ENCODE data around the gene LCN6. TPM values are rescaled to one million over a fixed set of nuclear protein-coding genes. Genes with fewer than 3 reads are reported as not detected.

LCN6 gene
- total and polyA plus RNA-seq, 9 of the 15 experiments (the other 6 are each of a cell fraction or from before 2014, with no cell fraction given), result 0.10 to 0.45 (median 0.37) TPM; not detected in 5

GRCh38 chr9:136784997-136785361, 36.7 kb upstream of the LCN6 start (continued):
- TF ChIP-seq CBX8 (IDR thresholded peaks at IDR 0.05; ENCODE audit: borderline replicate concordance, extremely low read depth, low read depth, low read length, poor library complexity, severe bottlenecking) (no peak), CCNT2 (IDR thresholded peaks at IDR 0.05; ENCODE audit: borderline replicate concordance, extremely low read depth, insufficient read length, low read depth, low read length) (no peak), CUX1 (CRISPR knock-in tag; IDR thresholded peaks at IDR 0.05) (no peak), ZNF518B (CRISPR knock-in tag; IDR thresholded peaks at IDR 0.05) (no peak), TBL1XR1 (IDR thresholded peaks at IDR 0.05; ENCODE audit: low read length in 2 of 2) (no peak), MITF (IDR thresholded peaks at IDR 0.05) (peak; percentile 61; the same call in 1 of the 2 replicates), WHSC1 (IDR thresholded peaks at IDR 0.05; ENCODE audit: low read length) (no peak), TAL1 (IDR thresholded peaks at IDR 0.05) (0 out of 2 replicates have a peak, but pooled peaks have one; percentile 29), HMGN3 (IDR thresholded peaks at IDR 0.05; ENCODE audit: borderline replicate concordance, extremely low read depth, insufficient read length, low read depth, low read length) (no peak), TCF3 (CRISPR knock-in tag; IDR thresholded peaks at IDR 0.05) (no peak), FOXK2 (conservative IDR thresholded peaks at IDR 0.05 in 1 of 2, IDR thresholded peaks at IDR 0.05 in 1 of 2; ENCODE audit: low read depth in 2 of 2) (peak; percentile 79), MYBL2 (IDR thresholded peaks at IDR 0.05; ENCODE audit: low read depth) (no peak), MYBL2 (CRISPR knock-in tag; IDR thresholded peaks at IDR 0.05; ENCODE audit: borderline replicate concordance) (no peak), CXXC5 (CRISPR knock-in tag; IDR thresholded peaks at IDR 0.05) (peak; percentile 38), MIER1 (IDR thresholded peaks at IDR 0.05; ENCODE audit: low read depth) (no peak), ZC3H8 (IDR thresholded peaks at IDR 0.05) (no peak), ZNF655 (CRISPR knock-in tag; IDR thresholded peaks at IDR 0.05) (no peak)

Measured in K562 (cell line).